Activated naive CD8-positive, alpha-beta T cell treated with anti-CD3 and anti-CD28 coated beads, Interleukin-2, amount 50 U/mL, for 24 hours (primary cell): ENCODE measurements around the gene ERBB4.

ENCODE experiments used
- ATAC-seq: fragments of 150-1000 bp; cut with Tn5 transposase; one replicate; pipeline ENCODE4 v1.10.0; 2021
- DNase-seq: peaks from one replicate; pipeline ENCODE4 v3.0.0; 2021
- H3K27ac Mint-ChIP-seq: one replicate; pipeline ENCODE4 v1.8.0; 2021; ENCODE audit warnings: mild to moderate bottlenecking, mixed read lengths
- H3K27me3 Mint-ChIP-seq: one replicate; pipeline ENCODE4 v1.8.0; 2021; ENCODE audit warnings: mixed read lengths
- H3K36me3 Mint-ChIP-seq: one replicate; pipeline ENCODE4 v1.8.0; 2021; ENCODE audit warnings: low read depth, mixed read lengths
- H3K4me1 Mint-ChIP-seq: one replicate; pipeline ENCODE4 v1.8.0; 2021; ENCODE audit warnings: mixed read lengths
- H3K4me3 Mint-ChIP-seq: one replicate; pipeline ENCODE4 v1.8.0; 2021; ENCODE audit warnings: mild to moderate bottlenecking, moderate library complexity, mixed read lengths
- H3K9me3 Mint-ChIP-seq: one replicate; pipeline ENCODE4 v1.8.0; 2021; ENCODE audit warnings: mixed read lengths

The ERBB4 gene

DNA sequence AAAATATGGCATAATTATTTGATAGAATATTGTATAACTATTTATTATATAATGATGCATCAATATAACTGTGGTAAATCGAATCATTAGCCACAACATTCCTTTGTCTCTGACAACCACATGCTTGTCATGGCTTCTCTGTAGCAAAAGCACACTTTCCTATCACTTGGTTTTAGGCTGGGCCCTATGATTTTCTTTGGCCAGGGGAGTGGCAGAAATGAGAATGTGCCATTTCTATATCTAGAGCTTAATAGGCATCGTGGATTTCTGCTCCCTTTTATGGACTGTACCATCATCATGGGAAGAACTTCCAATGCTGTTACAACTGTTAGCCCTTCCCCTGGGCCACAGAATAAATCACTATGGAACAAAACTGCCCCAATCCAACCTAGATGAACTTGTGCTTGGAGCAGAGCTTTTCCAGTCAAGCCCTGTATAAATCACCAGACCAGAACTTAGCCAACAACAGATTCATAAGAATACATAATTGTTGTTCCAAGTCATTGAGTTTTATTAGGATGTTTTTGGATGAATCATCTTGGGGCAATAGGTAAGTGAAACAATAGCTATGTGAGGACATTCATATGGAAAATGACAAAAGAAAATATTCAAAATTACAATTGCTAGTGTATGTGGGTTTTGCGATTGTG lies 715.8 kb downstream of the ERBB4 start:
- no peaks in the 10 kb centered on the region for H3K4me1 Mint-ChIP-seq
- no peak overlapping the region for H3K27ac Mint-ChIP-seq
- DNase-seq, result no peak
- H3K4me3 Mint-ChIP-seq, result no peak overlapping the region
- H3K9me3 Mint-ChIP-seq, result peaks cover 6% of the 10 kb centered on the region
- H3K27me3 Mint-ChIP-seq, result no peaks in the 10 kb centered on the region
- ATAC-seq, result no peak
- H3K36me3 Mint-ChIP-seq, result no peaks in the 10 kb centered on the region

DNA sequence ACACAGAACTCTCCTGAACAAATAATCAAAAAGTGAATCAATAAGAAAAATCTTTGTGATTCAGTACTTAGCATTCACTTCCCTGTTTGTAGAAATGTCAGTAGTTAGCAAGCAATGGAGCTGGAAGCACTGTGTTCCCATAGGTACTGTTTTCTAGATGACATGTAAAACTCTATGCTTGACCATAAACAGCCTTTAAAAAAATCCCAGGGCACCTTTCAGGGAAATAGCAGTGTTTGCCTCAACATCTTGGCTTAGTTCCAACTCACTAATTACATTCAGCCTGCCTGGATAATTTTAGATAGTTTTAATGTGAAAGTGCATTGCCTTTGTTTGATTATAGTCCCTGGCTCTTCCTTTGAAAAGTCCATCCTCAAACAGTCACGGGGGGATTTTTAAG lies 721.8 kb downstream of the ERBB4 start:
- no peaks in the 10 kb centered on the region for H3K4me1 Mint-ChIP-seq
- peaks cover 6% of the 10 kb centered on the region for H3K9me3 Mint-ChIP-seq
- H3K27ac Mint-ChIP-seq, result no peak overlapping the region
- DNase-seq (no peak), ATAC-seq (no peak)
- no peaks in the 10 kb centered on the region for H3K36me3 Mint-ChIP-seq
- no peak overlapping the region for H3K4me3 Mint-ChIP-seq
- no peaks in the 10 kb centered on the region for H3K27me3 Mint-ChIP-seq

DNA sequence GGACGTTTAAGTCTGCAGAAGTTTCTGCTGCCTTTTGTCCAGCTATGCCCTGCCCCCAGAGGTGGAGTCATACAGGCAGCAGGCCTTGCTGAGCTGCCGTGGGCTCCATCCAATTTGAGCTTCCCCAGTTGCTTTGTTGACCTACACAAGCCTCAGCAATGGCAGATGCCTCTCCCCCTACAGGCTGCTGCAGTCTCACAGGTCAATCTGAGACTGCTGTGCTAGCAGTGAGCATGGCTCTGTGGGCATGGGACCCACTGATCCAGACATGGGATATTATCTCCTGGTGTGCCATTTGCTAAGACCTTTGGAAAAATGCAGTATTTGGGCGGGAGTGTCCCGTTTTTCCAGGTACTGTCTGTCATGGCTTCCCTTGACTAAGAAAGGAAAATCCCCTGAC lies 726.0 kb downstream of the ERBB4 start:
- no peak for ATAC-seq
- no peaks in the 10 kb centered on the region for H3K36me3 Mint-ChIP-seq
- DNase-seq, result no peak
- H3K4me1 Mint-ChIP-seq, result no peaks in the 10 kb centered on the region
- no peak overlapping the region for H3K27ac Mint-ChIP-seq
- H3K27me3 Mint-ChIP-seq, result no peaks in the 10 kb centered on the region
- H3K4me3 Mint-ChIP-seq, result no peak overlapping the region
- no peaks in the 10 kb centered on the region for H3K9me3 Mint-ChIP-seq

DNA sequence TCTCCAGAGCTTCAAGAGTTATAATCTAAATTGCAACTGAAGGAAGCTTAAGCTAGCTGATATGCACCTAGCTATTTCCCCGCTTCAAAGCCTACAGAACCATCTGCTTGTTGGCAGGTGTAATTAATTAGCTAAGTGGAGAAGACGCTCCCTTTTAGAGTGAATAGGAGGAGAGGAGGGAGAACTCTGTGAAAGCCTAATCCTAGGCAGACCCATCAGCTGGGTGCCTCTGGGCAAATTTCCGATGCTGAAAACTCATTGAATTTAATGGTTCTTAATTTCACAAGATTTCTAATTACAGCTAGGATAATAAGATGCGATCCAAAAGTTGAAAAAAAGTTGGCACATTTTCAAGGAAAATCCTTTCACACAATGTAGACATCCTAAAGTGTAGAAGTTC lies 735.9 kb downstream of the ERBB4 start:
- ATAC-seq, result no peak
- H3K36me3 Mint-ChIP-seq, result no peaks in the 10 kb centered on the region
- H3K9me3 Mint-ChIP-seq, result no peaks in the 10 kb centered on the region
- H3K27me3 Mint-ChIP-seq, result no peaks in the 10 kb centered on the region
- H3K27ac Mint-ChIP-seq, result no peak overlapping the region
- H3K4me1 Mint-ChIP-seq, result no peaks in the 10 kb centered on the region
- DNase-seq, result no peak
- no peak overlapping the region for H3K4me3 Mint-ChIP-seq

DNA sequence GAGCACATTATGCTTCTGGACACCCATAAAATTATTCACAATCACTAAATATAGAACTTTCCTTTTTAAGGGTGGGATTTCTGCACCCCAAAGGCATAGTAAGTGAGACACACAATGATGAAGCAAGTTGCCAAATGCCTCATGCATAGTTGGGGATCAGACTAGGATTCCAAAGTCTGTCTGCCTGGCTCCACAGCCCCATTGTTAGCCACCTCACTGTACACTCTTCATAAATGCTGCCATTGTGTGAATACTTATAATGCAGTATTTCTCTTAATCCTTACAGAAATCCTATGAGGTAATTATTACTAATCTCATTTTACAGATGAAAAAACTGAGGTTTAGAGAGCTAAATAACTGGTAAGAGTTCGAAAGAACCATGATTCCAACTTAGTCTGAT lies 738.6 kb downstream of the ERBB4 start:
- no peaks in the 10 kb centered on the region for H3K4me1 Mint-ChIP-seq
- H3K36me3 Mint-ChIP-seq, result no peaks in the 10 kb centered on the region
- no peaks in the 10 kb centered on the region for H3K9me3 Mint-ChIP-seq
- no peak for DNase-seq
- ATAC-seq, result no peak
- H3K4me3 Mint-ChIP-seq, result no peak overlapping the region
- no peaks in the 10 kb centered on the region for H3K27me3 Mint-ChIP-seq
- H3K27ac Mint-ChIP-seq, result no peak overlapping the region

DNA sequence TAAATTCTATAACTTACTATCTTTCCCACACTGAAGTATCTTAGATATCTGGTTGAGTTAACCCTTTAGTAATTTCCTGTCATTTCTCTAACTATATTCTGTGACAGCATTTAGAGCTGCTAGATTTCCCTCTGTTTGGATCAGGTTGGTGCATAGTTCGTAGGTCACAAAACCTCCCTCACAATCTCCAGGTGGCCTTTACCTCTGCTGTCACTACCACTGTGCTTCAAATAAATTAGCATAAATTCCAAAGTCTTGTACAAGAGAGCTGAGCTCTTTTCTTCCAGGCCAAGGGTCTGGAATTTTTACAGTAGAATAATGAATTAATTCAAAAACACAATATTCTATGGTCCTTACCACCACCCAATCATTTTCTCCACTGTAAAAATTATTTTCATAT lies 739.7 kb downstream of the ERBB4 start:
- H3K4me1 Mint-ChIP-seq, result no peaks in the 10 kb centered on the region
- H3K9me3 Mint-ChIP-seq, result no peaks in the 10 kb centered on the region
- H3K36me3 Mint-ChIP-seq, result no peaks in the 10 kb centered on the region
- no peak overlapping the region for H3K27ac Mint-ChIP-seq
- H3K4me3 Mint-ChIP-seq, result no peak overlapping the region
- DNase-seq, result no peak
- H3K27me3 Mint-ChIP-seq, result no peaks in the 10 kb centered on the region
- no peak for ATAC-seq

DNA sequence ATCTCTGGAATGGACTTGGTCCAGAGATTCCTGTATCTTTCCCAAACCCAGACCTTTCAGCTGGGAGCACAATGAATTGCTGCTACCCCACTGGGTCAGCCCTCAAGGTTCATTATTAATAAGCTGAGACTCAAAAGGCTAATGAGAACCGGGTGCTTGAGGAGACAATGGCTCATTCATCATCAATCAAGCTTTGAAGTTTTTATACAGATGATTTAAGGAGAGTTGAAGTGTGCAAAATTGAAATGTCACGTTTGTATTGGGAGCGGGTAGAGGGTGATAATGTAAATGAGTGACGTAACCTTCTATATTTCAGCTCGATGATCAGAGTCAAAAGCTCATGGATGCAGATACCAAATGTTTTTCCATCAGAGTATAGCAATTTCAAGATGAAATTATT lies 744.9 kb downstream of the ERBB4 start:
- Mint-ChIP-seq H3K27ac (no peak overlapping the region), H3K4me3 (no peak overlapping the region), H3K36me3 (no peaks in the 10 kb centered on the region), H3K27me3 (no peaks in the 10 kb centered on the region), H3K9me3 (no peaks in the 10 kb centered on the region), H3K4me1 (no peaks in the 10 kb centered on the region)
- ATAC-seq (no peak), DNase-seq (no peak)

DNA sequence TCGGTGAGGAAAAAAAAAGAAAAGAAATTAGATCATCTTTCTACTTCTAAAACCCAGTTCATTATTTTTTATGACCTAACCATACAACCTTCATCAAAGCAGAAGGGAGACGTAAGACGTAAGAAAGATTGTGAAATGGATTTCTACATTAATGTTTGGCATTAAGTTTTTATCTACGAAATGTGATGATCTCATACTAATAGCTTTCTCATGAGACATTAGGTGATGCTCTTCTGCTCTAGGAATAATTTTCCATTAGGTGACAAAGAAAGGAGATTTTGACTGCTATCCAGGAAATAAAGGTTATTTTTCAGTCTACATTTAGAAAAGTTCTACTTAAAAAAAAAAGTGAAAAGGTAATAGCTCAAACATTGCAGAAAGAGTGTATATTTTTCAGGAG lies 748.6 kb downstream of the ERBB4 start:
- DNase-seq, result no peak
- H3K27ac Mint-ChIP-seq, result no peak overlapping the region
- no peaks in the 10 kb centered on the region for H3K9me3 Mint-ChIP-seq
- H3K4me3 Mint-ChIP-seq, result no peak overlapping the region
- no peaks in the 10 kb centered on the region for H3K4me1 Mint-ChIP-seq
- H3K36me3 Mint-ChIP-seq, result no peaks in the 10 kb centered on the region
- no peaks in the 10 kb centered on the region for H3K27me3 Mint-ChIP-seq
- ATAC-seq, result no peak

DNA sequence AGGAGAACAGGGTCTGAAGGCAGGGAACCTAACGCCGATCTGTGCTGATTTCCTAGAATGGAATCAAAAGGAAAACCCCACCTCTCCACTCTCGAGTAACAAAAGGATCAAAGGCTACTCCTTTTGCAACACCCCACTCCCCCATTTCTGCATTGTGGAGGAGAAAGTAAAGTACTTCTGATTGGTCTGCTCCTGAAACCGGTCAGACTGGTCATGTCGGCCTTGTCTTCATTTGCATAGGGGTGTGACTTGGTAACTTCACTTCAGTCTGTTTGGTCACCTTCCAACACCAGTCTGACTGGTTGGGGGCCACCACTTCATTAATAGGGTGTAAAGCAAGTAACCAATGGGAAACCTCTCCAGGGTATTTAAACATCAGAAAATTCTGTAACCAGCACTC lies 771.9 kb downstream of the ERBB4 start:
- ATAC-seq, result no peak
- H3K27me3 Mint-ChIP-seq, result no peaks in the 10 kb centered on the region

DNA sequence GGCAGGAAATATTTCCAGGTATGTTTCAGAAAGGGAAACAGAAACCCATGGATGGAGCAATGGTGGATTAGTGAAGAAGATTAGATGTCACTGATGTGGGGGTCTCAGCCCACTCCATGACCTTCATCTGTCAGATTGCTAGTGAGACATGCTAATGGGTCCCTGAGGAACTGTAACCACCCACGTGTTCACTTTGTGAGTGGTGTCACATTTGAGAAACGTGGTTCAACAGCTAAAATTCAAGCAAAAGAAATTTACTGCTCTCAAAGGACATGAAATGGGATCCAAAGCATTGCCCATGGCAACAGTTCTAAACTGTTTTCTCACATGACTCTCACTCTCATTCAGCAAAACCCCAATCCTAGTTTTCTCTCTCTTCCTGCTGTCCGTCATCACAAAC lies 776.1 kb downstream of the ERBB4 start:
- H3K9me3 Mint-ChIP-seq, result no peaks in the 10 kb centered on the region
- no peak overlapping the region for H3K4me3 Mint-ChIP-seq
- H3K4me1 Mint-ChIP-seq, result no peaks in the 10 kb centered on the region
- no peak for ATAC-seq
- H3K27me3 Mint-ChIP-seq, result no peaks in the 10 kb centered on the region
- no peak for DNase-seq
- no peaks in the 10 kb centered on the region for H3K36me3 Mint-ChIP-seq
- H3K27ac Mint-ChIP-seq, result no peak overlapping the region

More for the DNA sequence above, 771.9 kb downstream of the ERBB4 start:
- Mint-ChIP-seq H3K36me3 (no peaks in the 10 kb centered on the region), H3K4me1 (no peaks in the 10 kb centered on the region), H3K27ac (no peak overlapping the region), H3K9me3 (no peaks in the 10 kb centered on the region), H3K4me3 (no peak overlapping the region)
- DNase-seq, result no peak

DNA sequence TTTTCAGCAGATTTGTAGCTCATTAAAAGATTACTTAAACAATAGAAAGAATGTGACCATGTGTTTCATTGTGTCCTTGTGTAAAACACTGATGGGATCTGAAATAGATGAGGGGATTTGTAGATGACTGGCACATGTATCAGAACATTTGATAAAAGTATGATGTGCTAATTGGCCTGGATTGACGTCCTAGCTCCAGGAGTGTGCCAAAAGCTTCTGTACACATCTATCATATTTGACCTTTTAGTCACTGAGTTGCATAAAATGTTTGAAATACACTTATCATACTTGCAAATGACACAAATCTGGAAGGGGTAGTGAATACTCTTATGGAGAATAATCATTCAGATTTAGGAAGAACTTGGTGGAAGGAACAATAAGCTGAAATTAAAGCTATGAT lies 778.5 kb downstream of the ERBB4 start:
- no peak for ATAC-seq
- no peaks in the 10 kb centered on the region for H3K4me1 Mint-ChIP-seq
- no peak overlapping the region for H3K27ac Mint-ChIP-seq
- H3K27me3 Mint-ChIP-seq, result no peaks in the 10 kb centered on the region
- no peak overlapping the region for H3K4me3 Mint-ChIP-seq
- H3K9me3 Mint-ChIP-seq, result no peaks in the 10 kb centered on the region
- no peaks in the 10 kb centered on the region for H3K36me3 Mint-ChIP-seq
- DNase-seq, result no peak

DNA sequence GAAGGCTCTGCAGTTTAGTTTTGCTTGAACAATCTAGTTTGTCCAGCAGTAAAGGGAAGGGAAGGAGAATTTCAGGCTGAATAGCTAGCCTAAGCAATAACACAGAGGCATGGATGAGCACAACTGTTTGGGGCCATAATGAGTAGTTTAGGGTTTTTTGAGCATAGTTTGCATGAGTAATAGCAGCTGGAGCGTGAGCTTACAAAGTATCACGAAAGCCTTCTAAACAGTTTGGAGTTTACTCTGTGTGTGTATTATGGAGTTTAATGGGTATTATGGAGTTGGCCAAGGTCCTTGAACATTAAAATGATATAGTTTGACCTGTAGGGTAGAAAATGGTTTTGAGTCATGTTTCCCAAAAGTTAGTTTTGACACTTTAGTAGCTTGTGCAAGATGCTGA lies 782.3 kb downstream of the ERBB4 start:
- Mint-ChIP-seq H3K36me3 (no peaks in the 10 kb centered on the region), H3K4me3 (no peak overlapping the region), H3K27ac (no peak overlapping the region), H3K9me3 (no peaks in the 10 kb centered on the region), H3K4me1 (no peaks in the 10 kb centered on the region), H3K27me3 (no peaks in the 10 kb centered on the region)
- DNase-seq, result no peak
- no peak for ATAC-seq

DNA sequence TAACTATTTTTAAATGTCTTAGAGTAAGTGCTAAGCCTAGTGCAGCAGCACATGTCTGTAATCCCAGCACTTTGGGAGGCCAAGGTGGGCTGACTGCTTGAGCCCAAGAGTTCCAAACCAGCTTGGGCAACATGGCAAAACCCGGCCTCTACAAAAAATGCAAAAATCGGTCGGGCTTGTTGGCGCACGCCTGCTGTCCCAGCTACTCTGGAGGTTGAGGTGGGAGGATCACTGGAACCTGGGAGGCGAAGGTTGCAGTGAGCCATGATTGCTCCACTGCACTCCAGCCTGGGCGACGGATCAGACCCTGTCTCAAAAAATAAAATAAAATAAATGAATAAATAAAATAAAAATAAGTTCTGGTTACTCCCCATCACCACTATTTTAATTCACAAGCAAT lies 783.4 kb downstream of the ERBB4 start:
- Mint-ChIP-seq H3K27me3 (no peaks in the 10 kb centered on the region), H3K9me3 (no peaks in the 10 kb centered on the region), H3K36me3 (no peaks in the 10 kb centered on the region), H3K4me1 (no peaks in the 10 kb centered on the region), H3K4me3 (no peak overlapping the region), H3K27ac (no peak overlapping the region)
- DNase-seq, result no peak
- ATAC-seq, result no peak

DNA sequence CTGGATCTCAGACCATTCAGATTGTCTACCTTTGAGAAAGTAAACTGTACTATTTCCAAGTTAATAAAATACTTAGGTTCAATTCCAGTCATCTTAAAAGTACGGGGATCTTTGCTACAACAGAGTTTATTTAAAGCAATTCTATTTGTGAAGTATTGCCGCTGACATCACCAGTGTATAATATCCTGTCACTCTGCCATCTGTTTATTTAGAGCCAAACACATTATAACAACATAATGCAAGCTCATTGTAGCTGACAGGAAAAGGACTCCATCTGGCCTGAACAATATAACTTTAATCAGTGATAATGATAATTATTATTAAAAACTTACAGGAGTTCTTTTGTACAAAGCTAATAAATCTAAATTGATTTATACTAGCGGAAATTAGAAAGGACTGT lies 786.8 kb downstream of the ERBB4 start:
- H3K27ac Mint-ChIP-seq, result no peak overlapping the region
- H3K4me3 Mint-ChIP-seq, result no peak overlapping the region
- ATAC-seq (no peak), DNase-seq (no peak)
- H3K36me3 Mint-ChIP-seq, result no peaks in the 10 kb centered on the region
- no peaks in the 10 kb centered on the region for H3K27me3 Mint-ChIP-seq
- H3K9me3 Mint-ChIP-seq, result no peaks in the 10 kb centered on the region
- no peaks in the 10 kb centered on the region for H3K4me1 Mint-ChIP-seq

DNA sequence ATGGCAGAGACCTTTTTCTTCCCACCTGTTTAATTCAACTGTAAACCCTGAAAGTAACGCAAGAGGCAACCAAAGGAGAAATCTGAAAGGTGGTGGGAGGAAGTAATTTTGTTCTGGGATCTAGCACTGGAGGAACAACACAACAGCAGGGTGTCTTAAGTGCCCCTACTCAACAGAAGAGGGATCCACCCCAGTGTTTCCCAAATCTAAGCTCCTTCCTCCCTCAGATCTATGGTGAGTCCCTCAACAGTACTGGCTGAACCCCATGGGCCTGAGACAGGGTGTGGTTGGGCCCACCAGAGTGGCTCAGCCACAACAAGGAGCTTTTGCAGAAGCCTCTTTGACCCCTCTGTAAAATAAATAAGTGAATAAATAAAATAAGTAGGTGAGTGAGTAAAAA lies 790.3 kb downstream of the ERBB4 start:
- Mint-ChIP-seq H3K27me3 (no peaks in the 10 kb centered on the region), H3K36me3 (no peaks in the 10 kb centered on the region), H3K4me1 (no peaks in the 10 kb centered on the region), H3K9me3 (no peaks in the 10 kb centered on the region), H3K4me3 (no peak overlapping the region), H3K27ac (no peak overlapping the region)
- no peak for DNase-seq
- ATAC-seq, result no peak
